ENCODE results near the gene DCUN1D4. TPM values are rescaled to one million over a fixed set of nuclear protein-coding genes. Genes with fewer than 3 reads are reported as not detected.

Gene DCUN1D4
- polyA plus RNA-seq, 3 donors: 52.6 to 57.8 (median 55.3) TPM

- DNase-seq (ENCODE audit: low read depth in 3 of 3, low spot score in 2 of 3): no peak
Measured at GRCh38 chr4:51853027-51853682, 10.2 kb downstream of the DCUN1D4 start.

DNA sequence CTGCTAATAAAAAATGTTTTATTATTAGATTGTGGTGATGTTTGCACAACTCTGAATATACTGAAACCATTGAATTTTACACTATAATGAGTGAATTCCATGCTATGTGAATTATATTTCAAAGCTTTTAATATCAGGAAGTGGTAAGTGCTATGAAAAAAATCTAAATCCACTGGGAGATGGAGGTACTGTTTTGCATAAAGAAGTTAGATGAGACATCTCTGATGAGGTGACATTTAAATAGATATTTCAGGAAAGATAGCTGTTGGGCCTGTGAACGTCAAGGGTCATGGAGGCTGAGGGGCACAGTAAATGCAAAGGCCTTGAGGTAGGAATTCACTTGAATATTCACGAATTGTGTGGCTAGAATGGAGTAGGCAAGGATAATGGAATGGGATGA lies 12.3 kb downstream of the DCUN1D4 start:
- DNase-seq (ENCODE audit: low read depth in 3 of 3, low spot score in 2 of 3): no peak

- no peak for DNase-seq (ENCODE audit: low read depth in 3 of 3, low spot score in 2 of 3)
Measured at GRCh38 chr4:51855751-51856150, 12.8 kb downstream of the DCUN1D4 start.

GRCh38 chr4:51858605-51859202 lies 15.8 kb downstream of the DCUN1D4 start:
- no peak for DNase-seq (ENCODE audit: low read depth in 3 of 3, low spot score in 2 of 3)

DNA sequence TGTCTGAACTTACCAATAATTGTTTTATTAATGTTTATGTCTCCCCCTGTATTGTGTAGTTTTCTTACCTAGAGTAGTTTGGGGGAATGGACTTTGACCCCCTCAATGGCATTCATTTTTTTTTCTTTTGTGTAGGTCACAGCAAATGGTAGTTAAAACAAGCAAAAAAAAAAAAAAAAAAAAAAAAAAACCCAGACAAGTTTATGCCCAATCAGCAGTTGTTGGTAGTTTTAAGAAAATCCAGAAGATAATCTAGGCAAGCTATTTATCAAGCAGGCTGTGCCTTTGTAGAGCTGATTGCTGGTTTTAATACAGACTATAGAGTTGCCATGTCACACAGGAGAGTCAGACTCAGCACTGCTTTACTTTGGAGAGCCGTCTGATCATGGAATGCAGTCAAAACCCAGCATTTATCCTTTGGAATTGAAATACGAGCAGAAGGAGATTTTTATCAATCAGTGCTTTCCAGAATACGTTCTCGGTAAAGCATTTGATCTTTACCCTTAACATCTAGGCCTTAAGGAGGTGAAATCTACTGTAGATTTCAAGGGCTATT lies 16.6 kb downstream of the DCUN1D4 start:
- DNase-seq (ENCODE audit: low read depth in 3 of 3, low spot score in 2 of 3): no peak

DNA sequence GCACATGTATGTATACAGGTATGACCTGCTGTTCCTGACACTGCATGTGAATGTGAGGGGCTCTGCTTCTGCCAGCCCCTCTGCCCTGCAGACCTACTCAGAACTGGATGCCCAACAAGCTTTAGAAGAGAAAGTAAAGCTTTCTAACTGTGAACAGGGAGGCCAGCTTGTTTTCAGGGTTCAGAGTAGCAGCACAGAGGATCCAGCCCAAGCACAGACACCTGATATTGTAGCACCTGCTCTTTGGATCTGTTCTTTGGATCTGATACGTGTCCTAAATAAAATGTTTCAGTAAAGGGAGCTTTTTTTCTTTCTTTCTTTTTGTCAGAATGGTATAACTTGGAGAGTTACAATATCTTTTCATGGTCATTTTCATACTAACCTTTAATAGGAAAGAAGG lies 19.2 kb downstream of the DCUN1D4 start:
- DNase-seq (ENCODE audit: low read depth in 3 of 3, low spot score in 2 of 3): no peak

GRCh38 chr4:51862781-51863180 lies 19.8 kb downstream of the DCUN1D4 start:
- no peak for DNase-seq (ENCODE audit: low read depth in 3 of 3, low spot score in 2 of 3)

- DNase-seq (ENCODE audit: low read depth in 3 of 3, low spot score in 2 of 3): no peak
Measured at GRCh38 chr4:51865717-51866116, 22.8 kb downstream of the DCUN1D4 start.

DNA sequence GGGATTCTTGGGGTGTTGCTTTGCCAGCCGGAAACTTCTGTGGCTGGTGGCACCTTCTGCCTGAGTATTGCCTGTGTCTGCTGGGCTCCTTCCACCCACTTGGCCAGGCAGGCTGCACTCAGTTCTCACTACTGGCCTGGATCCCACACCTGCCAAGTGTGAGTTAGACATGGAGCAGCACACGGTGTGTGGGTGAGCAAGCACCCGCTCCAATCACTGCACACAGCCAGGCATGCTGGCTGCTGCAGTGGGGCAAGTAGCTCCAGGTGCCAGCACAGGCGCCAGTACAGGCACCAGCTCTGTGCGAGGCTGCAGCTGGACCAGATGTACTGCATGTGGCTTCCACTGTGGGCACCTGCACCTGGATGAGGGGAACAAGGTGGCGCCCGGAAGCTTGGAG lies 23.9 kb downstream of the DCUN1D4 start:
- no peak for DNase-seq (ENCODE audit: low read depth in 3 of 3, low spot score in 2 of 3)

GRCh38 chr4:51867689-51868448 lies 24.9 kb downstream of the DCUN1D4 start:
- no peak for DNase-seq (ENCODE audit: low read depth in 3 of 3, low spot score in 2 of 3)

DNA sequence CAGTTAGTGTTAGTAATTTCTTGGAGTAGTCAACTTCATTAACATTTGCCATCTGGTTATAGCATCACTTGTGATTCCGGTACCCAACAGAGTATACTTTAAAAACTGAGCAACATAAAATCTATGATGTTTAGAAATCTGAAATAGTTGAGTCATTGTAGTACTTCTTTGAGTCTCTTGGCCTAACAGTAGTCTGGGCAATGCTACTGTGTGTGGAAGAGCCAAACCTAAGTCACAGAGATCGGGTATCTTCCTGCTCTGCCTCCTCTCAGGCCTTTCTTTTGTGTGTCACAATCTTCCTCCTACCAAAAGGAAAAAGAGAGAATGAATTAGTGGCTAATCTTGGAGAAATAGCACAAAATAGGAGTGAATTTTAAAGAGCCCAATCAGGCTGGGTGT lies 25.5 kb downstream of the DCUN1D4 start:
- no peak for DNase-seq (ENCODE audit: low read depth in 3 of 3, low spot score in 2 of 3)

DNA sequence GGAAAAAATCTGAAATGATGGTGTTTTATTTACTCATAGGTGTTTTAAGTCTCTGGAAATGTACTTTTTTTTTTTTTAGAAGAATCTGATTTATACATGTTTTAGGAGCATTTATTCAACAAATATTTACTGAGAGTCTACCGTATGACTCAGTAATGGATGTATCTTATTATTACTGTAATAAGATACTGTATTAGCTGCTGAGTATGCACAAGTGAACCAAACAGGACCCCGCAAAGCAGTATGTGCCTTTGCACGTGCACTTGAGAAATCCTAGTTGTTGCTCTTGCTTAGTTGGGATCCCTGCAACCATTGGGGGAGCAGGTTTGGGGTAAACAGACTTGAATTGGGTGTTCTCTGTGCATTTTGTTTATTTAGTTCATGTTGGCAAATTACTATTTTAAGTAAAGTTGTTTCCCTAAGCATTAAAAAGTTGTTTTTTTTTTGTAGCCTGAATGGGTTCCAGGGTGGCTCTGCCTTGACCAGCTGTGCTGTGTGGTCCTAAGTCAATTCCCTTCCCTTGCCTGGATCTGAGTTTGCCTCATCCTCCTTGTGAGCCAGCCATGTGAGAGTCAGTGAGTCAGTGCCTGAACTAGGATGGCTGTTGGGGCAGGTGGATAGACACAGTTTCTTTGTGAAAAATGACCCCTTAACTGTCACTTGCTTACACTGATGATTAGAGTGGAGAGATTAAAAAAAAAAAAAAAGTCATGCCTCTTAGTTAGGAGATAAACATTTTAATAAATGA lies 27.7 kb downstream of the DCUN1D4 start:
- DNase-seq (ENCODE audit: low read depth in 3 of 3, low spot score in 2 of 3): no peak

DNA sequence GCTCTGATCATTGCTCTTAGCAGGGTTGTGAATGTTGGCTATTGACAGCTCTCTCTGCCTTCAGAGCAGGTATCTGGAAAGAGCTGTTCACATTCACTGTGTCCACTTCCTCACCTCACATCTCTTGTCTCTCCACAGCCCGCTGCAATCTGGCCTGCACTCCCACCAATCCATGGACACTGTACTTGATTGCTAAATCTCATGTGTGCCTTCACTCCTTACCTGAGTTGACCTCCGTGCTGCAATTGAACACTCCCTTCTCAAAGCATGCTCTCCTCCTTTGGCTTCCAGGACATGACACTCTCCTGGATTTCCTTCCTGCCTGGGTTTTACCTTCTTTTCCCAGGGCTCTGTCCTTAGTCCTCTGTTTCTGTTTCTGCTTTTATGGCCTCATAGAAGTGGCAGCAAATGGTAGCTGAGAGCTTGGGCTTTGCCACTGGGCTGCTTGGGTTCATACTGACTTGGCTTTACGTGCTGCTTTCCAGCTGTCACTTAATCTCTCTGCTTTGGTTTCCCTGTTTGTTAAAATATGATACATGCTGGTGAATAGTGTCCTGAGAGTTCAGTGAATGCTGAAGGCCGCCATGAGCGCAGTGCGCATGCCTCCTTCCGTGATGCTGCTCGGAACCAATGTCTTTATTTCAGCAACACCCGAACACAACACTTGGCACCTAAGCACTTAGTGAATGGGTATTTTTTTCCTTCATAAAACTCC lies 29.5 kb downstream of the DCUN1D4 start:
- no peak for DNase-seq (ENCODE audit: low read depth in 3 of 3, low spot score in 2 of 3)

- DNase-seq (ENCODE audit: low read depth in 3 of 3, low spot score in 2 of 3): no peak
Measured at GRCh38 chr4:51874551-51874950, 31.6 kb downstream of the DCUN1D4 start.

- DNase-seq (ENCODE audit: low read depth in 3 of 3, low spot score in 2 of 3): no peak
Measured at GRCh38 chr4:51878431-51878830, 35.5 kb downstream of the DCUN1D4 start.

GRCh38 chr4:51880016-51880915 lies 37.3 kb downstream of the DCUN1D4 start:
- DNase-seq (ENCODE audit: low read depth in 3 of 3, low spot score in 2 of 3): no peak

- DNase-seq (ENCODE audit: low read depth in 3 of 3, low spot score in 2 of 3): no peak
Measured at GRCh38 chr4:51884055-51884454, 41.1 kb downstream of the DCUN1D4 start.

DNA sequence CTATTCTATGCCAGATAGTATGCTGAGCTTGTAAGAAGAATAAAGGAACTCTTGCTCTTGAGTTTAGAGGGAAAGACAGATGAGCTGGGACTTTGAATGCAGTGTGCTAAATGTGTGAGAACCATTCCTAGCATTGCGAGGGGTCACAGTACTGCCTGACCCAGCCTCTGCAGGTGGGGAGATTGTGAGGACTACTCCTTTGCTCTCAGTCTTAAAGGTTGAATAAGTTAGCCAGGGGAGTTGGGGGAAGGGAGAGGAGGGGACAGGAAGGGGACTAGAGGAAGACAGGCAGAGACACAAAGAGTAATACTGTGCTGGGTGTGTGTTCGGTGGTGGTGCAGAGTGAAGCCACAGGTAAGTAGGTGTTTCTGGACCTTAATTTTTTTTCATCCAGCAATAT lies 41.7 kb downstream of the DCUN1D4 start:
- DNase-seq (ENCODE audit: low read depth in 3 of 3, low spot score in 2 of 3): no peak

DNA sequence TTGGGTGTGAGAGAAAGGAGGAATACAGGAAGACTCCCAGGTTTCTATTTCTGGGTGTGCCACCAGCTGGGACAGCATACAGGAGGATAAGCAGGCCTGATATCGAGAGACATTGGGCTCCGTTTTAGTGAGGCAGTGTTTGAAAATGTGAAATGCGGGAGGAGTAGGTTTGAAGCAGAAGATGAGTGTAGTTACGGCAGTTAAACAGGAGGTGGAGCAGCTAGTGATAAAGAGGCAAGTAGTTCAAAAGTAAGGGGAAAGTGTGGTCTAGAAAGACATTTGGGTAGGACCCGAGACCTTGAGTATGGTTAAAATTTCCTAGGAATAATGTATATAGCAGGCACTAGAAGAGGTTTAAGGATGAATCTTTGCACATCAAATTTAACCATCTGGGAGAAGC lies 42.4 kb downstream of the DCUN1D4 start:
- DNase-seq (ENCODE audit: low read depth in 3 of 3, low spot score in 2 of 3): no peak
